NB4 (cell line): ENCODE measurements around the gene REEP6.

Experiments used
- CTCF ChIP-seq: IDR thresholded peaks from one replicate; pipeline ENCODE4 v1.5.1; 2012; ENCODE audit warnings: low read depth, low read length
- MYC ChIP-seq: IDR thresholded peaks from 2 replicates; pipeline ENCODE4 v1.6.1; 2011; ENCODE audit warnings: low read depth, low read length
- POLR2A ChIP-seq: IDR thresholded peaks from 2 replicates; pipeline ENCODE4 v1.6.1; 2011; ENCODE audit warnings: mild to moderate bottlenecking; ENCODE audit not compliant: insufficient read length; ENCODE audit errors: extremely low read depth

DNA sequence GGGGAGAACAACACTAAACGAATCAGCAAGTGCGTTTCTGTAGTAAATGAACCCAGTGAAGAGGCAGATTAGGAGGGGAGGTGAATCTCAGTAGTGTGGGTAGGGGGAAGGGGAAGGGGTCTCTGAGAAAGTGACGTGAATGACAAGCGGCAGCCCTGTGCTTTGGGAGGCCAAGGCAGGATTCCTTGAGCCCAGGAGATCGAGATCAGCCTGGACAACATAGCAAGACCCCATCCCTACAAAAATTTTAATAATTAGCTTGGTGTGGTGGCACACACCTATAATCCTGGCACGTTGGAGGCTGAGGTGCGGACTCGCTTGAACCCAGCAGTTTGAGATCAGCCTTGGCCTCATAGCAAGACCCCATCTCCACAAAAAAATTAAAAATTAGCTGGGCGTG is 41.0 kb downstream of the REEP6 start:
- TF ChIP-seq POLR2A (no peak), MYC (no peak), CTCF (no peak)
